ENCODE measurements around the gene PLCH1. TPM values are rescaled to one million over a fixed set of nuclear protein-coding genes. Genes with fewer than 3 reads are reported as not detected.

PLCH1 gene
- total RNA-seq, 1 donor from 2014 or later = 7.6 TPM

GRCh38 chr3:155609586-155609985 lies 135.3 kb downstream of the PLCH1 start:
- Mint-ChIP-seq H3K27me3 (no peaks in the 10 kb centered on the region), H3K36me3 (peaks cover 4% of the 10 kb centered on the region), H3K27ac (no peak overlapping the region), H3K9me3 (peaks cover 25% of the 10 kb centered on the region), H3K4me3 (no peak overlapping the region), H3K4me1 (ENCODE audit: unreplicated experiment) (peaks cover 10% of the 10 kb centered on the region)
- no peak for DNase-seq (ENCODE audit: extremely low spot score, unreplicated experiment)
- no peak for TF ChIP-seq CTCF (conservative IDR thresholded peaks at IDR 0.05)

- Mint-ChIP-seq H3K36me3 (no peaks in the 10 kb centered on the region), H3K9me3 (peaks cover 14% of the 10 kb centered on the region), H3K4me3 (no peak overlapping the region), H3K4me1 (ENCODE audit: unreplicated experiment) (peaks cover 10% of the 10 kb centered on the region), H3K27ac (no peak overlapping the region), H3K27me3 (no peaks in the 10 kb centered on the region)
- TF ChIP-seq CTCF (conservative IDR thresholded peaks at IDR 0.05) = no peak
- no peak for DNase-seq (ENCODE audit: extremely low spot score, unreplicated experiment)
These were observed 136.5 kb downstream of the PLCH1 start for GRCh38 chr3:155608228-155608920.

- H3K36me3 Mint-ChIP-seq = no peaks in the 10 kb centered on the region
- H3K4me3 Mint-ChIP-seq = no peak overlapping the region
- H3K9me3 Mint-ChIP-seq = peaks cover 14% of the 10 kb centered on the region
- no peaks in the 10 kb centered on the region for H3K27me3 Mint-ChIP-seq
- no peak overlapping the region for H3K27ac Mint-ChIP-seq
- peaks cover 10% of the 10 kb centered on the region for H3K4me1 Mint-ChIP-seq (ENCODE audit: unreplicated experiment)
- no peak for DNase-seq (ENCODE audit: extremely low spot score, unreplicated experiment)
- TF ChIP-seq CTCF (conservative IDR thresholded peaks at IDR 0.05) = no peak
These were observed 137.1 kb downstream of the PLCH1 start for GRCh38 chr3:155607761-155608160.

- no peaks in the 10 kb centered on the region for H3K27me3 Mint-ChIP-seq
- no peak overlapping the region for H3K27ac Mint-ChIP-seq
- no peak for DNase-seq (ENCODE audit: extremely low spot score, unreplicated experiment)
These were observed 139.3 kb downstream of the PLCH1 start for GRCh38 chr3:155605571-155605970.

GRCh38 chr3:155604967-155605366 lies 139.9 kb downstream of the PLCH1 start:
- no peak for DNase-seq (ENCODE audit: extremely low spot score, unreplicated experiment)
- Mint-ChIP-seq H3K4me1 (ENCODE audit: unreplicated experiment) (peaks cover 10% of the 10 kb centered on the region), H3K4me3 (no peak overlapping the region), H3K27me3 (no peaks in the 10 kb centered on the region), H3K9me3 (peaks cover 9% of the 10 kb centered on the region), H3K36me3 (no peaks in the 10 kb centered on the region), H3K27ac (no peak overlapping the region)
- TF ChIP-seq CTCF (conservative IDR thresholded peaks at IDR 0.05) = no peak

More at GRCh38 chr3:155605571-155605970, 139.3 kb downstream of the PLCH1 start:
- peaks cover 9% of the 10 kb centered on the region for H3K9me3 Mint-ChIP-seq
- no peaks in the 10 kb centered on the region for H3K36me3 Mint-ChIP-seq
- TF ChIP-seq CTCF (conservative IDR thresholded peaks at IDR 0.05) = no peak
- peaks cover 10% of the 10 kb centered on the region for H3K4me1 Mint-ChIP-seq (ENCODE audit: unreplicated experiment)
- no peak overlapping the region for H3K4me3 Mint-ChIP-seq
